B cell (primary cell): ENCODE measurements around the gene OR4K14. TPM values are rescaled to one million over a fixed set of nuclear protein-coding genes. Genes with fewer than 3 reads are reported as not detected.

ENCODE experiments used
- ATAC-seq: fragments of 200-7000 bp; cut with Tn5 transposase; one replicate; pipeline ENCODE4 v1.10.0; 2021; ENCODE audit warnings: low read depth, mild to moderate bottlenecking, moderate number of reproducible peaks, moderate library complexity
- CTCF ChIA-PET: fragments of 350-600 bp; sonication (Branson Sonifier 250); formaldehyde crosslinking; loops from one replicate; lab custom pipeline; 2021; ENCODE audit warnings: antibody characterized with exemption, inconsistent platforms; lab: Charles Lee
- POLR2A ChIA-PET: fragments of 350-600 bp; sonication (Branson Sonifier 250); formaldehyde crosslinking; loops from one replicate; lab custom pipeline; 2021; ENCODE audit warnings: antibody characterized with exemption; lab: Charles Lee
- DNase-seq: peaks from one replicate; pipeline ENCODE4 v3.0.0; 2013
- H2AFZ ChIP-seq: 2 replicates; pipeline ENCODE4 v1.6.1; 2012; ENCODE audit warnings: mild to moderate bottlenecking, low read depth, low read length; ENCODE audit not compliant: insufficient read depth, poor library complexity, severe bottlenecking
- H3K27ac ChIP-seq, 2 donors: 1 replicate in 1 of 2; 2 replicates in 1 of 2; pipeline ENCODE4 v1.5.1; 2012 to 2013; ENCODE audit warnings: low read length in 2 of 2, mild to moderate bottlenecking in 2 of 2, moderate library complexity in 1 of 2
- H3K27me3 ChIP-seq, 4 experiments: fragments of 200-600 bp in 1 of 4; sonication (generic) in 1 of 4; replicated peaks in 1 of 4; 1 replicate in 2 of 4; 2 replicates in 2 of 4; pipeline versions ENCODE4 v1.6.1 to v1.7.0; 2013 to 2016; ENCODE audit warnings: low read length in 3 of 4, mild to moderate bottlenecking in 2 of 4, mixed read lengths in 1 of 4, moderate library complexity in 1 of 4; ENCODE audit not compliant: insufficient read depth in 4 of 4, control insufficient read depth in 3 of 4; ENCODE audit errors: control extremely low read depth in 1 of 4
- H3K36me3 ChIP-seq, 2 experiments: replicated peaks in 1 of 2; 1 replicate in 1 of 2; 2 replicates in 1 of 2; pipeline versions ENCODE4 v1.6.1 to v1.7.1; 2013; ENCODE audit warnings: low read length in 1 of 2; ENCODE audit not compliant: insufficient read depth in 2 of 2, control insufficient read depth in 1 of 2; ENCODE audit errors: control extremely low read depth in 1 of 2, extremely low read depth in 1 of 2
- H3K4me1 ChIP-seq, 2 donors: fragments of 200-600 bp in 1 of 2; sonication (generic) in 1 of 2; 1 replicate in 1 of 2; 2 replicates in 1 of 2; pipeline versions ENCODE4 v1.5.1 to v1.6.1; 2013 to 2017; ENCODE audit warnings: low read length in 2 of 2; ENCODE audit not compliant: control insufficient read depth in 2 of 2, insufficient read depth in 2 of 2
- H3K4me2 ChIP-seq: replicated peaks from 2 replicates; pipeline ENCODE3; 2012; ENCODE audit warnings: mild to moderate bottlenecking, low read depth, low read length; ENCODE audit not compliant: poor library complexity, severe bottlenecking
- H3K4me3 ChIP-seq, 5 experiments: fragments of 200-600 bp in 1 of 5; sonication (generic) in 1 of 5; 1 replicate in 3 of 5; 2 replicates in 2 of 5; pipeline versions ENCODE4 v1.5.1 to v1.7.0; 2011 to 2016; ENCODE audit warnings: low read length in 4 of 5, mild to moderate bottlenecking in 4 of 5, low read depth in 2 of 5, control low read depth in 1 of 5, moderate library complexity in 1 of 5; ENCODE audit not compliant: insufficient read depth in 1 of 5; ENCODE audit errors: control extremely low read depth in 1 of 5, extremely low read depth in 1 of 5
- H3K79me2 ChIP-seq: fragments of 200-600 bp; sonication (generic); one replicate; pipeline ENCODE4 v1.6.0; 2016; ENCODE audit warnings: low read length; ENCODE audit not compliant: control insufficient read depth, insufficient read depth
- H3K9ac ChIP-seq: fragments of 200-600 bp; sonication (generic); 2 replicates; pipeline ENCODE4 v1.6.1; 2017; ENCODE audit warnings: mild to moderate bottlenecking, low read length, moderate library complexity
- H3K9me3 ChIP-seq, 3 donors: one replicate each; pipeline versions ENCODE4 v1.6.1 to v1.7.1; 2013; ENCODE audit warnings: low read length in 2 of 3; ENCODE audit not compliant: control insufficient read depth in 2 of 3, insufficient read depth in 1 of 3; ENCODE audit errors: control extremely low read depth in 1 of 3
- H4K20me1 ChIP-seq: 2 replicates; pipeline ENCODE4 v1.6.0; 2012; ENCODE audit warnings: mild to moderate bottlenecking, low read length; ENCODE audit not compliant: insufficient read depth, control insufficient read depth, poor library complexity, severe bottlenecking
- H3K27ac Mint-ChIP-seq: one replicate; pipeline ENCODE4 v1.8.0; 2021; ENCODE audit warnings: mixed read lengths
- H3K27me3 Mint-ChIP-seq: one replicate; pipeline ENCODE4 v1.8.0; 2021; ENCODE audit warnings: mixed read lengths
- H3K4me1 Mint-ChIP-seq: one replicate; pipeline ENCODE4 v1.8.0; 2021; ENCODE audit warnings: mixed read lengths
- H3K4me3 Mint-ChIP-seq: one replicate; pipeline ENCODE4 v1.8.0; 2021; ENCODE audit warnings: mixed read lengths
- H3K9me3 Mint-ChIP-seq: one replicate; pipeline ENCODE4 v1.8.0; 2022; ENCODE audit warnings: mixed read lengths; ENCODE audit not compliant: insufficient read depth
- CTCF ChIP-seq: fragments of 200-600 bp; IDR thresholded peaks from one replicate; pipeline ENCODE4 v1.8.0; 2022; ENCODE audit warnings: antibody characterized with exemption, mild to moderate bottlenecking
- EZH2 ChIP-seq: IDR thresholded peaks from 2 replicates; pipeline ENCODE4 v1.6.1; 2012; ENCODE audit warnings: borderline replicate concordance, low read depth, mild to moderate bottlenecking, moderate library complexity, low read length; ENCODE audit not compliant: insufficient read depth, poor library complexity, severe bottlenecking
- WGBS: methylation state at CpG from one replicate; pipeline ENCODE4 v1.1.5; 2013; ENCODE audit warnings: missing lambda C conversion rate; ENCODE audit not compliant: insufficient coverage; 5-methylcytosine and 5-hydroxymethylcytosine counted together
- intact Hi-C: fragments of 100-400 bp; cut with micrococcal nuclease; formaldehyde crosslinking; loops from one replicate; pipeline ENCODE4 v1.10.0; 2022
- polyA plus RNA-seq: library from polyadenylated mRNA; depleted of rRNA; stranded (reverse); fragments of >200 nt; gene quantifications from 2 replicates; pipeline ENCODE4 v1.2.3, GENCODE V29; 2012
- total RNA-seq, 2 donors: library from RNA; stranded (reverse); fragments of 120-200 nt in 1 of 2; gene quantifications; 1 replicate in 1 of 2; 2 replicates in 1 of 2; pipeline versions ENCODE4 v1.2.3 to v1.2.4, GENCODE V29; 2013 to 2022

OR4K14 gene
- total and polyA plus RNA-seq, 2 donors (not counting 1 experiment from before 2014, with no cell fraction given), result not detected

- Histone ChIP-seq H2AFZ (no peak overlapping the region), H3K36me3 (no peaks in the 10 kb centered on the region), H4K20me1 (no peaks in the 10 kb centered on the region), H3K79me2 (no peaks in the 10 kb centered on the region), H3K27me3 (no peaks in the 10 kb centered on the region), H3K9me3 (peaks cover 0 to 6% (median 0%) of the 10 kb centered on the region in 3 donors), H3K9ac (no peak overlapping the region), H3K4me3 (no peak overlapping the region), H3K4me2 (no peak overlapping the region), H3K4me1 (no peaks in the 10 kb centered on the region), H3K27ac (no peak overlapping the region)
- ATAC-seq (no peak), DNase-seq (no peak)
- TF ChIP-seq EZH2 (no peak), CTCF (no peak)
- Mint-ChIP-seq H3K9me3 (peaks cover 5% of the 10 kb centered on the region), H3K4me3 (no peak overlapping the region), H3K27me3 (no peaks in the 10 kb centered on the region), H3K27ac (no peak overlapping the region), H3K4me1 (no peaks in the 10 kb centered on the region)
- CTCF ChIA-PET, result no interaction called here
- POLR2A ChIA-PET, result no interaction called here
- intact Hi-C loops, result no loop called here
- 67% methylated on average over 2 of the region's 2 CpGs for WGBS
Measured at GRCh38 chr14:19993438-19993837, 25.7 kb downstream of the OR4K14 start.

DNA sequence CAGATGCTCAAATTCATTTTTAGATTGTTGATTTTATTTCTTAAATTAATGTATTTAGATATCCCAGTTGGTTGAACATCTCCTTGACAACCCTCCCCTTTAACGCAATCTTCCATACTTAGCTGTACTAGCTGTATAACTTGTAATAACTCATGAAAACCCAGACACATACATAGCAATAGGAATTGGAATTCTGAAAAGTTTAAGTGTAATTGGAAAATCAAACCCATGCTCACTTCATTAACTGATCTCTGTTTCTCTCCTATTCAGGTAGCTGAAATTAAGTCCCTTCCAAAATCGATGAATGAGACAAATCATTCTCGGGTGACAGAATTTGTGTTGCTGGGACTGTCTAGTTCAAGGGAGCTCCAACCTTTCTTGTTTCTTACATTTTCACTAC is 43.8 kb downstream of the OR4K14 start, which contains the start of gene OR4K15:
OR4K15 (plus strand) TSS at position 301 of the 400 bp plus-strand sequence; CDS start at position 301, 0 bp downstream.
- intact Hi-C loops, result no loop called here
- POLR2A ChIA-PET, result no interaction called here

More for the DNA sequence above, 43.8 kb downstream of the OR4K14 start, which contains the start of gene OR4K15:
- Mint-ChIP-seq H3K27me3 (no peaks in the 10 kb centered on the region), H3K9me3 (no peaks in the 10 kb centered on the region), H3K27ac (no peak within 1 kb of the TSS), H3K4me1 (no peaks in the 10 kb centered on the region), H3K4me3 (no peak within 1 kb of the TSS)
- H2AFZ ChIP-seq, result no peak within 1 kb of the TSS
- H3K79me2 ChIP-seq, result no peaks in the 10 kb centered on the region
- H3K4me3 ChIP-seq, result no peak within 1 kb of the TSS
- WGBS, result no CpG with 5 or more reads among the region's 3 CpGs
- no peaks in the 10 kb centered on the region for H3K27me3 ChIP-seq
- H3K9ac ChIP-seq, result no peak within 1 kb of the TSS
- TF ChIP-seq EZH2 (no peak), CTCF (no peak)
- no peak for ATAC-seq
- no peaks in the 10 kb centered on the region for H4K20me1 ChIP-seq
- no peaks in the 10 kb centered on the region for H3K9me3 ChIP-seq
- H3K4me2 ChIP-seq, result no peak within 1 kb of the TSS
- no peaks in the 10 kb centered on the region for H3K36me3 ChIP-seq
- CTCF ChIA-PET, result no interaction called here
- no peak within 1 kb of the TSS for H3K27ac ChIP-seq
- H3K4me1 ChIP-seq, result no peaks in the 10 kb centered on the region
- no peak for DNase-seq
